ENCODE measurements around the gene CELF6. TPM values are rescaled to one million over a fixed set of nuclear protein-coding genes. Genes with fewer than 3 reads are reported as not detected.

The CELF6 gene
- total and polyA plus RNA-seq, 4 donors, result 0.10 to 0.92 (median 0.44) TPM

- Histone ChIP-seq H3K27me3 (ENCODE audit: control insufficient read depth in 4 of 4, insufficient read depth in 4 of 4, low read length in 3 of 4) (no peaks in the 10 kb centered on the region), H3K36me3 (ENCODE audit: control insufficient read depth in 4 of 4, insufficient read depth in 3 of 4, low read depth in 1 of 4, low read length in 3 of 4) (no peaks in the 10 kb centered on the region), H3K4me3 (ENCODE audit: low read depth in 1 of 3, low read length in 3 of 3) (peak overlapping the region in 1 of 3 donors; percentile 58), H3K9me3 (ENCODE audit: control insufficient read depth in 4 of 4, low read length in 3 of 4) (no peaks in the 10 kb centered on the region), H3K9ac (ENCODE audit: low read depth in 1 of 2, low read length in 2 of 2) (no peak overlapping the region), H3K4me1 (ENCODE audit: control insufficient read depth in 4 of 4, insufficient read depth in 4 of 4, low read length in 3 of 4) (peaks cover 5 to 12% (median 9%) of the 10 kb centered on the region in 4 donors), H3K27ac (ENCODE audit: low read depth in 1 of 2, low read length in 2 of 2) (no peak overlapping the region)
- TF ChIP-seq HNF4G (IDR thresholded peaks at IDR 0.05), result no peak
- TF ChIP-seq RAD21 (IDR thresholded peaks at IDR 0.05), result no peak
- peak; percentile 98 for TF ChIP-seq REST (IDR thresholded peaks at IDR 0.05)
- WGBS, result 13% methylated on average over 46 of the region's 48 CpGs
- peak; percentile 72 for DNase-seq (ENCODE audit: low spot score)
Observed at GRCh38 chr15:72319360-72319984, 485 bp downstream of the CELF6 start.

GRCh38 chr15:72318408-72318942 is 1.5 kb downstream of the CELF6 start:
- no peak overlapping the region for H3K9ac ChIP-seq (ENCODE audit: low read depth in 1 of 2, low read length in 2 of 2)
- WGBS, result 37% methylated on average over 2 of the region's 2 CpGs
- H3K9me3 ChIP-seq (ENCODE audit: control insufficient read depth in 4 of 4, low read length in 3 of 4), result no peaks in the 10 kb centered on the region
- H3K4me1 ChIP-seq (ENCODE audit: control insufficient read depth in 4 of 4, insufficient read depth in 4 of 4, low read length in 3 of 4), result peaks cover 5 to 12% (median 9%) of the 10 kb centered on the region in 4 donors
- no peak for DNase-seq (ENCODE audit: low spot score)
- H3K4me3 ChIP-seq (ENCODE audit: low read depth in 1 of 3, low read length in 3 of 3), result no peak overlapping the region
- no peaks in the 10 kb centered on the region for H3K27me3 ChIP-seq (ENCODE audit: control insufficient read depth in 4 of 4, insufficient read depth in 4 of 4, low read length in 3 of 4)
- H3K36me3 ChIP-seq (ENCODE audit: control insufficient read depth in 4 of 4, insufficient read depth in 3 of 4, low read depth in 1 of 4, low read length in 3 of 4), result no peaks in the 10 kb centered on the region
- TF ChIP-seq RXRA (IDR thresholded peaks at IDR 0.05) (no peak), REST (IDR thresholded peaks at IDR 0.05) (no peak)
- no peak overlapping the region for H3K27ac ChIP-seq (ENCODE audit: low read depth in 1 of 2, low read length in 2 of 2)

GRCh38 chr15:72315706-72316370 is 4.1 kb downstream of the CELF6 start:
- H3K36me3 ChIP-seq (ENCODE audit: control insufficient read depth in 4 of 4, insufficient read depth in 3 of 4, low read depth in 1 of 4, low read length in 3 of 4), result no peaks in the 10 kb centered on the region
- H3K27ac ChIP-seq (ENCODE audit: low read depth in 1 of 2, low read length in 2 of 2), result no peak overlapping the region
- 73% methylated on average over 6 of the region's 6 CpGs for WGBS
- DNase-seq (ENCODE audit: low spot score), result no peak
- no peak overlapping the region for H3K9ac ChIP-seq (ENCODE audit: low read depth in 1 of 2, low read length in 2 of 2)
- H3K4me3 ChIP-seq (ENCODE audit: low read depth in 1 of 3, low read length in 3 of 3), result no peak overlapping the region
- H3K9me3 ChIP-seq (ENCODE audit: control insufficient read depth in 4 of 4, low read length in 3 of 4), result no peaks in the 10 kb centered on the region
- peaks cover 5 to 12% (median 9%) of the 10 kb centered on the region in 4 donors for H3K4me1 ChIP-seq (ENCODE audit: control insufficient read depth in 4 of 4, insufficient read depth in 4 of 4, low read length in 3 of 4)
- H3K27me3 ChIP-seq (ENCODE audit: control insufficient read depth in 4 of 4, insufficient read depth in 4 of 4, low read length in 3 of 4), result no peaks in the 10 kb centered on the region
- TF ChIP-seq MAX (IDR thresholded peaks at IDR 0.05), result no peak
- TF ChIP-seq YY1 (IDR thresholded peaks at IDR 0.05), result no peak
- TF ChIP-seq ATF3 (IDR thresholded peaks at IDR 0.05), result no peak
- TF ChIP-seq GABPA (IDR thresholded peaks at IDR 0.05 in 1 of 2, conservative IDR thresholded peaks at IDR 0.05 in 1 of 2), result no peak
- TF ChIP-seq HNF4G (IDR thresholded peaks at IDR 0.05), result no peak
- no peak for TF ChIP-seq FOXA2 (IDR thresholded peaks at IDR 0.05)
- TF ChIP-seq HNF4A (conservative IDR thresholded peaks at IDR 0.05), result no peak
- TF ChIP-seq FOXA1 (IDR thresholded peaks at IDR 0.05), result no peak
- no peak for TF ChIP-seq CTCF (IDR thresholded peaks at IDR 0.05; ENCODE audit: low read depth, low read length, missing input control)
- no peak for TF ChIP-seq RAD21 (IDR thresholded peaks at IDR 0.05)
- TF ChIP-seq JUND (IDR thresholded peaks at IDR 0.05), result no peak
- no peak for TF ChIP-seq TAF1 (conservative IDR thresholded peaks at IDR 0.05)
- no peak for TF ChIP-seq NR2F2 (IDR thresholded peaks at IDR 0.05)
